Subcutaneous abdominal adipose tissue (tissue), 5 donors: ENCODE data around the gene RBFOX1.

Source experiments
- H3K27ac ChIP-seq: one replicate; pipeline ENCODE4 v1.7.0; 2013; ENCODE audit warnings: low read depth, mild to moderate bottlenecking, inconsistent platforms, low read length, moderate library complexity
- H3K27me3 ChIP-seq, 5 donors: one replicate each; pipeline ENCODE4 v1.7.0; 2013; ENCODE audit warnings: low read length in 5 of 5, inconsistent platforms in 1 of 5; ENCODE audit not compliant: control insufficient read depth in 5 of 5, insufficient read depth in 4 of 5
- H3K36me3 ChIP-seq, 5 donors: one replicate each; pipeline ENCODE4 v1.7.0; 2013; ENCODE audit warnings: low read length in 5 of 5; ENCODE audit not compliant: control insufficient read depth in 5 of 5, insufficient read depth in 5 of 5
- H3K4me1 ChIP-seq, 5 donors: one replicate each; pipeline ENCODE4 v1.7.0; 2013; ENCODE audit warnings: low read length in 5 of 5, mild to moderate bottlenecking in 3 of 5, moderate library complexity in 1 of 5; ENCODE audit not compliant: control insufficient read depth in 5 of 5, insufficient read depth in 5 of 5
- H3K4me3 ChIP-seq, 5 donors: one replicate each; pipeline ENCODE4 v1.7.0; 2013; ENCODE audit warnings: low read length in 5 of 5, low read depth in 1 of 5
- H3K9ac ChIP-seq, 5 donors: one replicate each; pipeline ENCODE4 v1.7.0; 2013; ENCODE audit warnings: low read length in 5 of 5, mild to moderate bottlenecking in 4 of 5, moderate library complexity in 3 of 5
- H3K9me3 ChIP-seq, 5 donors: one replicate each; pipeline ENCODE4 v1.7.0; 2013; ENCODE audit warnings: low read length in 5 of 5; ENCODE audit not compliant: control insufficient read depth in 5 of 5
- donor health status: healthy.
- donor health status: healthy.
- donor health status: healthy.
- donor health status: healthy.
- donor health status: healthy.

The RBFOX1 gene

GRCh38 chr16:7505495-7505894 lies 172.8 kb downstream of the RBFOX1 start:
- no peak overlapping the region for H3K9ac ChIP-seq
- no peaks in the 10 kb centered on the region for H3K9me3 ChIP-seq
- no peaks in the 10 kb centered on the region for H3K36me3 ChIP-seq
- H3K4me1 ChIP-seq, result no peaks in the 10 kb centered on the region
- no peak overlapping the region for H3K27ac ChIP-seq
- H3K27me3 ChIP-seq, result peaks cover 0 to 4% (median 0%) of the 10 kb centered on the region in 5 donors
- H3K4me3 ChIP-seq, result no peak overlapping the region

GRCh38 chr16:7506363-7506762 lies 173.7 kb downstream of the RBFOX1 start:
- Histone ChIP-seq H3K27ac (no peak overlapping the region), H3K4me1 (no peaks in the 10 kb centered on the region), H3K36me3 (no peaks in the 10 kb centered on the region), H3K27me3 (peaks cover 0 to 6% (median 0%) of the 10 kb centered on the region in 5 donors), H3K9ac (no peak overlapping the region), H3K9me3 (no peaks in the 10 kb centered on the region), H3K4me3 (no peak overlapping the region)

GRCh38 chr16:7508656-7509055 lies 176.0 kb downstream of the RBFOX1 start:
- peaks cover 0 to 6% (median 0%) of the 10 kb centered on the region in 5 donors for H3K27me3 ChIP-seq

GRCh38 chr16:7509963-7510601 lies 177.4 kb downstream of the RBFOX1 start:
- H3K4me3 ChIP-seq, result no peak overlapping the region
- H3K36me3 ChIP-seq, result no peaks in the 10 kb centered on the region
- peaks cover 0 to 7% (median 0%) of the 10 kb centered on the region in 5 donors for H3K9me3 ChIP-seq
- no peak overlapping the region for H3K9ac ChIP-seq
- H3K27ac ChIP-seq, result no peak overlapping the region
- H3K4me1 ChIP-seq, result no peaks in the 10 kb centered on the region
- H3K27me3 ChIP-seq, result peaks cover 0 to 6% (median 0%) of the 10 kb centered on the region in 5 donors

More at GRCh38 chr16:7508656-7509055, 176.0 kb downstream of the RBFOX1 start:
- Histone ChIP-seq H3K36me3 (no peaks in the 10 kb centered on the region), H3K4me1 (no peaks in the 10 kb centered on the region), H3K9ac (no peak overlapping the region), H3K27ac (no peak overlapping the region), H3K4me3 (no peak overlapping the region), H3K9me3 (peaks cover 0 to 5% (median 0%) of the 10 kb centered on the region in 5 donors)

DNA sequence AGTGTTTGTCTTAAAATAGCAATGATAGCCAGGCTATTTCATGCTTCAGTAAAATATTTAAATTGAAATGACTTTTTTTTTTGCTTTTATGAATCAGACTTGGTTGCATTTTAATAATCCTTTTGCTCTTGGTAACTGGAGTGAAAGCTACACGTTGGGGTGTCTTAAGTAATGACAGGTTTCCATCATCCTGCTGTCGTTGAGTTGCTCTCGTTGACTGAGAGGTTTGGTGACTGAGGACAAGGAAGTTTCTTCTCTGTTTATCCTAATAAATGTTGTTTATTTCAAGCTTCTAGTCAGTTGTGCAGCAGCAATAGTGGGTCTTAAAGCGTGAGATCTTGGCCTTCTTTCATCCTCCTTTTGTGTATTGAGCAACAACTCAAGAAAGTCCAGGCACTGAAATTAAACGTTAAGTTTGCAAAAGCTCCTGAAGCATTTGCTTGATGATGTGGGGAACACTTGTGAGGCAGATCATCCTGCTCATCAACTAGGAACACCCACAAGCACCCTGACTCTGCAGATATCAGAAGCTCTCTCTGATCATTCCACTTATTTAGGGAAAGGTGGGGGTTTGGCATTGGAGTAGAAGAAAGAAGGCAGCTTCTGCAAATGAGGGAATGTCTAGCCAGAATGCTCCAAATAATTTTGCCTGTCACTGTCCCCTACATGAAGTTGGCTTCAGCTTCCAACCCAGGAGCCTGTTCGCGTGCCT lies 179.1 kb downstream of the RBFOX1 start:
- Histone ChIP-seq H3K9ac (no peak overlapping the region), H3K9me3 (peaks cover 0 to 7% (median 0%) of the 10 kb centered on the region in 5 donors), H3K36me3 (no peaks in the 10 kb centered on the region), H3K4me1 (no peaks in the 10 kb centered on the region), H3K27ac (no peak overlapping the region), H3K27me3 (peaks cover 0 to 6% (median 0%) of the 10 kb centered on the region in 5 donors), H3K4me3 (no peak overlapping the region)

- H3K9ac ChIP-seq, result no peak overlapping the region
- peaks cover 0 to 7% (median 0%) of the 10 kb centered on the region in 5 donors for H3K9me3 ChIP-seq
- H3K4me1 ChIP-seq, result no peaks in the 10 kb centered on the region
- H3K27me3 ChIP-seq, result peaks cover 0 to 6% (median 0%) of the 10 kb centered on the region in 5 donors
- H3K27ac ChIP-seq, result no peak overlapping the region
- no peaks in the 10 kb centered on the region for H3K36me3 ChIP-seq
- no peak overlapping the region for H3K4me3 ChIP-seq
Measured at GRCh38 chr16:7512503-7512902, 179.9 kb downstream of the RBFOX1 start.

GRCh38 chr16:7513429-7513828 lies 180.8 kb downstream of the RBFOX1 start:
- Histone ChIP-seq H3K9me3 (peaks cover 0 to 11% (median 0%) of the 10 kb centered on the region in 5 donors), H3K9ac (no peak overlapping the region), H3K36me3 (no peaks in the 10 kb centered on the region), H3K27ac (no peak overlapping the region), H3K27me3 (peaks cover 0 to 6% (median 0%) of the 10 kb centered on the region in 5 donors), H3K4me3 (no peak overlapping the region), H3K4me1 (no peaks in the 10 kb centered on the region)

DNA sequence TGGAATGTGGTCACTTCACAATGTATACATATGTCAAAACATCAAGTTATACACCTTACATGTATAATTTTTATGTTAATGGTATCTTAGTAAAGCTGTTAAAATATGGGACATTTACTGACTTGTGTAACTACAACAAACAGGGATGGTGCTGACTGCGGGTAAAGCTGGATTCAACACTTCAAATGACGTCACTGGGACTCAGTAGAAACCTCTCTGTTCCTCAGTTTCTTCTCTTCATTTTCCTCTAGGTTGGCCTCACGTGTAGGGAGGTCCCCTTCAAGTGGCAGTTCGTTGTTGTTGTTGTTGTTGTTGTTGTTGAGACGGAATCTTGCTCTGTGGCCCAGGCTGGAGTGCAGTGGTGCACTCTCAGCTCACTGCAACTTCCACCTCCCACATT lies 182.9 kb downstream of the RBFOX1 start:
- Histone ChIP-seq H3K27ac (no peak overlapping the region), H3K36me3 (no peaks in the 10 kb centered on the region), H3K4me1 (no peaks in the 10 kb centered on the region), H3K4me3 (no peak overlapping the region), H3K9me3 (peaks cover 0 to 11% (median 0%) of the 10 kb centered on the region in 5 donors), H3K9ac (no peak overlapping the region), H3K27me3 (peaks cover 0 to under 1% (median 0%) of the 10 kb centered on the region in 5 donors)

DNA sequence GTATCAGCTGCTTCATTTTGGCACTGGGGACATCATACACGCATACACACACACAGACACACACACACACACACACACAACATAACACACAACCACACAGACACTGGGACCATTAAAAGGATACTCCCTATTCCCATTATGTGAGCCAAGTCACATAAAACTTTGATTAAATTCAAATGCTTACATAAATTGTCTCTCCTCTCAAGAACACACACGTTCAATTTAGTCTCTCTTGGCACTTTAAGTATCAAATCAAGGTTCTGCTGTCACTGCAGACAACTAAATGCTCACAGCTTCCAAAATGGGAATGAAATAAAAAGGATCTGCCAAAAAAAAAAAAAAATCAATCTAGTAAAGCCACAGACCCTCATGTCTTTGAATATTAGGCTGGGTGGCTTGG lies 184.9 kb downstream of the RBFOX1 start:
- Histone ChIP-seq H3K27ac (no peak overlapping the region), H3K4me1 (no peaks in the 10 kb centered on the region), H3K9ac (no peak overlapping the region), H3K9me3 (peaks cover 0 to 11% (median 3%) of the 10 kb centered on the region in 5 donors), H3K4me3 (no peak overlapping the region), H3K36me3 (no peaks in the 10 kb centered on the region), H3K27me3 (no peaks in the 10 kb centered on the region)

GRCh38 chr16:7518158-7518557 lies 185.5 kb downstream of the RBFOX1 start:
- Histone ChIP-seq H3K36me3 (no peaks in the 10 kb centered on the region), H3K4me1 (no peaks in the 10 kb centered on the region), H3K9me3 (peaks cover 0 to 13% (median 3%) of the 10 kb centered on the region in 5 donors), H3K27me3 (no peaks in the 10 kb centered on the region), H3K9ac (no peak overlapping the region), H3K4me3 (no peak overlapping the region), H3K27ac (no peak overlapping the region)
